GM21576 (cell line): Measurements from ENCODE around the gene TRIP13.
"Not testable (repeated sequence)": the region's sequence is repeated elsewhere in the genome, so short reads cannot be mapped to it uniquely, and the experiment has no call there.

Experiments used
- ATAC-seq: cut with Tn5 transposase; IDR thresholded peaks from one replicate; pipeline ENCODE4 v1.9.1; 2021; ENCODE audit warnings: mild to moderate bottlenecking, moderate library complexity; ENCODE audit not compliant: unreplicated experiment

TRIP13 gene

DNA sequence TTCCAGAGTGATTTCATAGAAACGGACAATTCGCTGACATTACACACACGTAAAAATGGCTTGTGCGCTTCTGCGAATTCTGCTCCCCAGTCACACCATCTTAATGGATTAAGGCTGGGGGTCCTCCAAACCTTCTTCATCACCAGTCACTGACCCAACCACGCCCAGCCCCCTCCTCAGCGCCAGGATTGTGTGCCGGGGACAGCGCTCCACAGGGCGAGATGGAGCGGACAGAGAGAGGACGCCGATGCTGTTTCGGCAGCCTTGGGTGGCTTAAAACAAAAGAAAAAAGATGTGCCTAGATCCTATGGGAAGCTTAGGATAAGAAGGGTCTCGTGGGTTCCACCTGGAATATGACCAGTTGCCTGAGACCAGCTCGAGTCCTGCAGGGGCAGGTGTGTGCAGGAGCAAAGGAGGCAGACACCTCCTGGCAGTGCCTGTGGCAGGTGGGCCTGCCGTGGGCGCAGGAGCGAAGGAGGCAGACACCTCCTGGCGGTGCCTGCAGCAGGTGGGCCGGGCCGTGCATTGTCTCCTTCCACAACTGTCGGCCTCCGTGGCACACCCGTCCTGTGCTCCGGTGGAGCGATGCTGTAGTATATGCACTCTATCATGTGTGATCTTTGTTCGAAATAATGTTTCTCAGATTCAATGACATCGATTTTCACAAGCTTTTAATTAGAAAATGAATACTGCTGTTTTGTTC lies 20.9 kb upstream of the TRIP13 start:
- no peak for ATAC-seq

DNA sequence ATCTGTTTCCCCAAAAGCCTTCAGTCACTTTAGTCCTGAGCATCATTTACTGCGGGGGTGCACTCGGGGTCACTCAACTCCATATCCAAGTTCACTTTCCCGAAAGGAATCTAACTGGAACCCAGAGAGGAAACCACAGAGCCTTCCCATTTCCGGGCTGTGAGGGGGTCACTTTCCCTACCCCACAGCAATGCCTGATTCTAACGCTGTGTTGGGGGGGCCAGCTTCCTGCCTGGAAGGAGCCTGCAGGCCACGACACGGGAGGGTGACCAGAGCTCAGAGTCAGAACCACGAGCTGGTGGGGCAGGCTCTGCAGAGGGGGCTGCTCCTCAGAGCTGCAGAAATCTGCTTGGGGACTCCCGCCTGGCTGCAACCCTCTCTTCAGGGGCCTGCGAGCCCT lies 20.4 kb upstream of the TRIP13 start:
- ATAC-seq: no peak

DNA sequence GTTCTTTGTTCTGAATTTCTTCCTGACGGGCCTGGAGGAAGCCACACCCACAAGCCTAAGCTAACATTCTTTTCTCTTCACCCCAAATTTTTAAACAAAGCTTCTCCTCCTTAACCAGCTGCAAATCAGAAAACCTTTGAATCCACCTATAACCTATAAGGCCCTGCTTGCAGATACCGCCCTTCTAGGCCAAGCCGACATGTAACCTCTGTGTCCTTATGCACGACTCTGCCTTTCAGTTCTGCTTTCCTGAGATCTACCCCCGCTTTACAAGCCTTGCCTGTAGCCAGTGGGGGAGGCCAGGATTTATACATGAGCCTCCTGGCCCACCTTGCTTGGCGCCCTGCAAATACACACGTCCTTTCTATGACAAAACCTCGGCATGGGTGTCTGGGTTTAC lies 19.4 kb upstream of the TRIP13 start:
- ATAC-seq: peak; percentile 72

DNA sequence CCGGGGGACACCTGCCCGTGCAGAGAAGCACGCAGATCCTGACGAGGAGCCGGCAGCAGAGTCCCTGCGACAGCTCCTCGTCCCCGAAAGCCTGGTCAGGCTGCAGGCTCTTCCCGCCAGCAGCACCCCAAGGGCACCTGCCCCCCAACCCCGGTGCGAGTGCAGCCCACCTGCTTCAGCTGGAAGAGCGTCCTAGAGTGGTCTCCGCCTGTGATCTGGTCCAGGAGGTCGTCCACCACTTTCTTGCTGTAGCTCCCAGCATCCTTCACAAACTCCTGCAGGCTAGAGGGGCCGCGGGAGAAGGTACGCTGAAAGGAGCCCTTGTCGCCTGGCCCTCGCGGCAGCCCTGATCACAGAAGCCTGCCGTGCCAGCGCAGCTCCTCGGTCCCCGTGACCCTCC lies 16.8 kb upstream of the TRIP13 start:
- no peak for ATAC-seq

DNA sequence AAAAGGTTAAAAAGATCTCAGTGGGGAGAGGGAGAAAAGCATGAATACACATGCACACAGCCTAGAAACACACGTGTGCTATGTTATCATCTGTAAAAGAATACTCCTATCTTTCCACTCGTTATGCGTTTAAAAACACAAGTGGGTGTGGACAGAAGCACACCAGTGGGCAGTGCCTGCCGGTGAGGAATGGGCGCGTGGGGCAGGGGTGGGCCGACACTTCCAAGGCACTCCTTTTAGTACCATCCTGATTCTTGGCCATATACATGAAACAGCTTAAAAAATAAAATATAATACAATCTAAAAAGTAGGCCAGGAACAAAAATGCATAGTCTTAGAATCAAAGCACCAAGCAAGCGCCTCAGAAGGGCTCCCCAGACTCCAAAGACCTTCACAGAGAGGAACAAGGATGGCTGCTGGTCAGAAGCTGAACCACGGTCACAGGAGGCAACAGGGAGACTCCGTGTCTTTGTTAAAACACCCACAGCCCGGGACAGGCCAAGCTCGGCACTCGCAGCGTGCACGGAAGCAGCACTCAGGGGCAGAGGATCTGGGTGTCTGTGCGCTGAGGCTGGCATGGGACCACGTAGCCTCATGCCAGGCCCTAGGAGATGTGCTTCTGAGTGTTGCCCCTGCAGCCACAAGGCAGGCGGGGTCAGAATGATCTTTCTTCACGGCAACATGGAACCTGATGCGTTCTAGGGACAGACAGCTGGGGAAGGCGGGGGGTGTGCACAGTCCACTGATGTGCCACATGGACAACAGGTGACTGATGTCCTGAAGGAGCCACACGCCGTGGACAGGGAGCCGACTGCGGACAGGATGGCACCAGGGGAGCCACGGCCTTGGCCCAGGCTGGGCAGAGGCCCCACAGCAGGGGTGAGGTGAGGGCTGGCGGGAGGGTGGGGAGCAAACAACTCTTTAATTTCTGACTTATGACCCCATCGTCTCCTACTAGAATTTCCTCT lies 16.0 kb upstream of the TRIP13 start:
- no peak for ATAC-seq

DNA sequence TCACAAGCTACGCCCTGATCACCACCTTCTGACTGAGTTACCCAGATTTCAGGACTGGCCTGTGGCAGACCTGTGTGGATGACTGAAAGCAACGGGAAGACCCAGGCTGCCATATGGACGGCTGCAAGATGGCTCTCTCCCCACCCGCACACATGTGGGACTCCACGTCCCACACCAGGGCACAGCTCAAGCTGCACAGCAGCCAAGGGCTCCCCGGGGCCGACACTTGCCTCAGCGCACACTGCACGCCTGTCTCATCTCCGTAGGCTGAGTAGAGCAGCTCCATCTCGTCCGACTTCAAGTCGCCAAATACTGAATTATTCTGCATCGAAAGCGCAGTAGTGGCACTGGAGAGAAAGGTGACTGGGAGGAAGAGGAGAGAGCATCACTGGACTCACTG lies 14.6 kb upstream of the TRIP13 start:
- ATAC-seq: no peak

DNA sequence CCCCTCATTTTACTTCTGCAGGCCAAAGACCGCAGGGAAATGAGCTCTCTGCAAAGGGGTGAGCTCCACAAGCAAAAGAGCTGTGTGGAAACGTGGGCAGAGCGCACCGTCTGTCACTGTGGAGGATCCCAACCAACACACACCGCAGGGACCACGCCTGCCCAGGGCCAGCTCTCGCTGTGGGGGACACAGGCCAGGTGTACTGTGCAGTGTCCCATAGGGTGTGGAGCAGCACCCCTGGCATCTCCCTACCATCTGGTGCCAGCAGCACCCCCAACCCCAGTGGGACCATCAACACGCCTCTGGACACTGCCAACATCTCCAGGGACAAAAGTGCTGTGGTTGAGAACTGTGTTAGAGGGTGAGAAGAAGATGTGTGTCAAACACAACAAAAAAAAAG lies 14.0 kb upstream of the TRIP13 start:
- ATAC-seq: not testable (repeated sequence)

DNA sequence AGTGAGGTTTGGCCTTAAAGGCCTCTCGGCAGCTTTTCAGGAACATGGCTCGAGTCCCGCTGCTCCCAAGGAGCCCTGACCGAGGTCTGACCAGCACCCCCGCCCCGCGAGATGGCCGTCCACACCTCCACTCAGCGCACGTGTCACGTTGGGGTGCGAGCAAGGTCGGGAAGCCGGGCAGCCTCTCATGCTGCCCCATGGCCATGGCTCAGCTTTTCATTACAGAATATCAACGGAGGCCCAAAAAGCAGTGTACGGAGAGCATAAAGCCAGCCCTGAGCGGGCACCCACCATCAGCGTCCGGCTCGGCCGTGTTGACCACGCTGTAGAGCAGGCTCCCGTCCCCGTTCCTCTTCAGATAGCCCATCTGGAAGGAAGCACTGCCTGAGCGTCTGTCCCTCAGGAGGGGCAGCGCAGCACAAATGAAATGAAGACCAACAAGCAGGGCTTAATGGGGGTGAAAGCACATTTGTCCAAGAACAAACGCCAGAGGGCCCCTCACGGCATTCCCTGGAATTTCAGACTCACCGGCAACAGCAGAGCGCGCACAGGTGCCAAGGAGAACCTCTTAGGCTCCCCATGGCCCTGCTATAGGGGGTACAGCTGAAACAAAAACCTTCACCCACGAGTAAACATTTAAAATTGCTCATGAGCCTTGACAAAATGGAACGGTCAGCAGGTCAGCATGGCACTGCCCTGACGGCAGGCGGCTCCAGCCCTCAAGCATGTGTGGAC lies 11.7 kb upstream of the TRIP13 start:
- ATAC-seq: no peak

DNA sequence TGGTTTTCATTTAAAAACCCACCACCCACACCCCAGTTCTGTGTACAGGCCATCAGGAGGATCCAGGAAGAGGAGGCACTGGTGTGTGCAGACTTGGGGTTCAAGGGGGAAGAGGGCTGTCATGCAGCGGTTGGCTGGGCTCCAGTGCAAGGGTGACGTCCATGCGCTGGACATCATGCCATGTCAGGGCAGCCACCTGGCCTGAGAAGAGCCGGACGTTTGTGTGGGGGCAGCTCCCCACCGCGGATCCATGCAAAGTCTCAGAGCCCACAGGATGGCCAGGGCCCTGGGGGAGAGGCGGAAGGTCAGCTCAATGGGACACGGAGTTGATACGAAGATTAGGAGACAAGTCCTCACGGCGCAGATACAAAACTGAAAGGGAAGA lies 11.1 kb upstream of the TRIP13 start:
- ATAC-seq: no peak

DNA sequence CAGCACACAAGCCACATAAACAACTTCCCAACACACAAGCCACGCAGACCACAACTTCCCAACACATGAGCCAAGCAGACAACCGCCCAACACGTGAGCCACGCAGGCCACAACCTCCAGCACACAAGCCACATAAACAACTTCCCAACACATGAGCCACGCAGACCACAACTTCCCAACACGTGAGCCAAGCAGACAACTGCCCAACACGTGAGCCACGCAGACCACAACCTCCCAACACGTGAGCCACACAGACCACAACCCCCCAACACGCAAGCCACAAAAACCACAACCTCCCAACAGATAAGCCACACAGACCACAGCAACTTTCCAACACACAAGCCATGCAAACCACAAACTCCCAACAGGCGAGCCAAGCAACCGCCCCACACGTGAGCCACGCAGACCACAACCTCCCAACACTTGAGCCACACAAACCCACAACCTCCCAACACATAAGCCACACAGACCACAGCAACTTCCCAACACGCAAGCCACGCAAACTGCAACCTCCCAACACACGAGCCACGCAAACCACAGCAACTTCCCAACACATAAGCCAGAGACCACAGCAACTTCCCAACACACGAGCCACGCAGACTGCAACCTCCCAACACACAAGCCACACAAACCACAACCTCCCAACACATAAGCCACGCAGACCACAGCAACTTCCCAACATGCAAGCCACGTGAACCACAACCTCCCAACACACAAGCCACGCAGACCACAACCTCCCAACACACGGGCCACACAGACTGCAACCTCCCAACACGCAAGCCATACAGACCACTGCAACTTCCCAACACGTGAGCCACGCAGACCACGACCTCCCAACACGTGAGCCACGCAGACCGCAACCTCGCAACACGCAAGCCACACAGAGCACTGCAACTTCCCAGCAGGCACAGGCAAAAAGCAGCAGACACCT lies 10.2 kb upstream of the TRIP13 start:
- ATAC-seq: no peak

DNA sequence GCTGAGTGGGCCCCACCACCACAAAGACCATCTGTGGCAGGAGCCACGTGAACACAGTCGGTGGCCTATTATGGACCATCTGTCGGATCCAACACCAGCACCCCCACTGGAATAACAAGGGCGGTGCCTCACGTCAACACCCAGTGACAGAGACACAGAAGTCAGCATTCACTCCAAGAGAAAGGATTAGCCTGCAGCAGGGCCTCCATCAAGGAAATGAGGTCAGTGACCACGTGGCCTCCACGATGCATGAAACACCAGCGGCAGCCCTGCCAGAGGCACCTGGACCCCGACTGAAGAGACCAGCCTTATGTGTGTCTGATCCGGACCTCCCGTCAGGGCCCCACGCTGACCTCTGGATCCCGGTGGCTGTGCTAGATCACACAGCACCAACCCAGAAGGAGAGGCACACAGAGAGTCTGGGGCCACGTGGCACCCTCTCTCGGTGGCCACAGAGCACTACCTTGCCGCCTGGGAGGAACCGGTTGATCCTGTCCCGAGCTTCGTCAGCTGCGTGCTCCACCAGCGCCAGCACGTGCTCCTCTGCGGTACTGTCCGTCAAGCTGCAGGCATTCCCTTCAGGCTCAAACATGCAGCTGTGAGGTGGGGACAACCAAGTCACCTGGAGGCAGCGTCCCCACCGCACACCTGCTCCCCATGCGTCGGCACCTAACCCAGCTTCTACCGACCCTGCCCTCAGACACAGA lies 9.1 kb upstream of the TRIP13 start:
- no peak for ATAC-seq

DNA sequence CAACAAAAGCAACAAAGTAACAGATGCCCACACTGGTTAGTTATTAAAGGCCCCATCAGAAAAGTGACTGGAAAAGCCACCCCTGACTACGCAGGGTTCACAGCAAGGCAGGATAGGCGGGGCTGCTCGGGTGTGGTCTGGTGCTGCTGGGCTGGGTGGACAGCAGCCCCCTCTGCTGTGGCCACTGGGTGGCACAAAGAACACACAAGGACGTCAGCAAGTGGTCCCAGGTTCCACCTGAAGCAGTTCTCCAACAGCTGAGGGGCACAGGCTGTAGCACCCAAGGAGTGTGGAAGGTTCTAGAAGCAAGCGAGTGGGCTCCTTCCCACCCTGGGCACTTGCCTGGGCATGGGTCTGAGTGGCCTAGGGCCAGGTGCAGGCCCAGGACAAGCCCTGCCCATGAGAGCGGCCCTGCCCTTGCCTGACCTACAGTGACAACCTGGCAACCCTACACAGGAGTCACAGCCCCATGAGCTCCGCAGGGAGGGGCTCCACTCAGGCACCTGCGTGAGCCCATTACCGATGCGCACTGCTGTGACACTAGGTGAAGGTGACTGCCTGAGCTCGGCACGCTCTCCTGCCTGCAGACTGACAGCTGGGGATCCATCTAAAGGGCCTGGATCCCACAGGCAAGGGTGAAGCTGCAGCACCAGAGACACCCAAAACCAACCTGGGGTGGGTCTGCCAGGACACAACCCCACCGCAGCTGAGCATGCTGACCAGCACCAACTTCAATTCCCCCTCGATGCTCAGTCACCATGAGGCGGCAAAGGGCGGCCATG lies 8.1 kb upstream of the TRIP13 start:
- ATAC-seq: no peak

DNA sequence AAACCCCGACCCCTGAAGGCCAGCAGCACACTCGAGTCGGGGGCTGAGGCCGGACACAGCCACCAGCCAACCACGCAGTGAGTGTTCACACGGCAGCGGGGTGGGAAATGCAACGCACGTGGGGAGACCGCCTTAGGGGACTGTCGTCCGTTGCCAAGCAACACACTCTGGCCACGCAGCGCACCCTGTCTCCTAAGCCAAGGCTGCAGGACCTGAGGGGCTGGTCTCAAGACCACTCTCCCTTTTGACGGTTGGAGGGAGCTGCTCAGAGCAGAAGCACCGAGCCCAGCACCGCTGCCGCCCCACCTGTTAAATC lies 7.6 kb upstream of the TRIP13 start:
- ATAC-seq: no peak

DNA sequence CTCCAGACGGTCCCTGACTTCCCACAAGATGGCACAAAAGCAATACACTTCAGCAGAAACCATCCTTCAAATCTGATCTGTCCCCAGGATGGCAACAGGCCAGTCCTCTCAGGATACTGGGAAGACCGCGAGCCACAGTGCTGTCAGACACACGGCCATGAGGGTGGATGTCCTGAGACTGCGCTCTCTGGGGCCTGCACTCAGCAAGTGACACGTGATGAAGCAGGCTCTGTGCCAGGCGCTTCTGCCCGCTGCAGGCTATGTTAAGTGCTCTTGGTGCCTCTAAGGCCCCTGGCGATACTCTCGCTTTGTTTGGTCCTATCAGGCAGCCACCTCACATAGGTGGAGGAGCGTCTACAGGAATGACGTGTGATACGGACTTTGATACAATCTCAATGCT lies 7.2 kb upstream of the TRIP13 start:
- no peak for ATAC-seq

DNA sequence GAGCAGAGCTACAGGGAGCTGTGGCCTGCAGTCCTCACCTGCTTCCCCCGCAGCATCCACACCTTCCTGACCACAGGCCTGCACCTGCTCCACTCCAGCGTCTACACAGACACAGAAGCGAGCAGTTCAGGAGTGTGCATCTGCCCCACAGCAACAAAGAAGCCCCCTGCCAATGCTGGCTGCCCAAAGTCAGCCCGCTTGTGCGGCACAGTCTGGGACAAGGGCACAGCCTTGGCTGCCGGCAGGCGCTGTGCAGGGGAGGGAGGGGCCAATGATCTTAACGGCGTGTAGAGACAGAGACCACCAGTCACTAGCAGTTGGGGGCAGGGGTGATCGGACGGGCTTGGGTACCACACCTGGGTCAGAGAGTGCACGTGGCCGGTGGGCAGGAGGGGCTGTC lies 6.6 kb upstream of the TRIP13 start:
- no peak for ATAC-seq

DNA sequence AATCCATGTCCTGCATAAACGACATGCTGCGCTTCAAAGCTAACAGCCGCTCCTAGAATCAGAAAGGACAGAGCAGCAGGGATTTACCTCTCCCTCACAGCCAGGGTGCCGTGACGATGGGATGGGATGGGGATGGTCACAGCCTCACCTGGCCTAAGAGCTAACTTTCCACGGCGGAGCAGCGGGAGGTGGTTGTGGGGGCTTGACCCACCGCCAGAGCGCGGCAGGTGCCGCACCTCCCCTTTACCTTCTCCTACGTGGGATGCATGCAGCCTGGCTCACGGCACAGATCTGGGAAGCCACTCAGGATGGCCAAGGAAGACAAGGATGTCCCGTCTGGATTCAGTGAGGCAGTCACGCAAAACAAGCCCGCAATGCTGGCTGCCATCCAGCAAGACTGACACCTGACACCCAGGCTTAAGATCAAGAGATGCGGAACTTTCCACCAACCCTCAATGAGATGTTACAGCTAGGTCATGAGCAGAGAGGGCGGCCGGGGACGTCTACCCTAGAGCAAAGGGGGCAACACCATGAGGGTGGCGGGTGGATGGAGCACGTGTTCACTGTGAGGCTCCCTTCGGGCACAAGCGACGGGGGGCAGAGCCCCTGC lies 5.9 kb upstream of the TRIP13 start:
- ATAC-seq: no peak

DNA sequence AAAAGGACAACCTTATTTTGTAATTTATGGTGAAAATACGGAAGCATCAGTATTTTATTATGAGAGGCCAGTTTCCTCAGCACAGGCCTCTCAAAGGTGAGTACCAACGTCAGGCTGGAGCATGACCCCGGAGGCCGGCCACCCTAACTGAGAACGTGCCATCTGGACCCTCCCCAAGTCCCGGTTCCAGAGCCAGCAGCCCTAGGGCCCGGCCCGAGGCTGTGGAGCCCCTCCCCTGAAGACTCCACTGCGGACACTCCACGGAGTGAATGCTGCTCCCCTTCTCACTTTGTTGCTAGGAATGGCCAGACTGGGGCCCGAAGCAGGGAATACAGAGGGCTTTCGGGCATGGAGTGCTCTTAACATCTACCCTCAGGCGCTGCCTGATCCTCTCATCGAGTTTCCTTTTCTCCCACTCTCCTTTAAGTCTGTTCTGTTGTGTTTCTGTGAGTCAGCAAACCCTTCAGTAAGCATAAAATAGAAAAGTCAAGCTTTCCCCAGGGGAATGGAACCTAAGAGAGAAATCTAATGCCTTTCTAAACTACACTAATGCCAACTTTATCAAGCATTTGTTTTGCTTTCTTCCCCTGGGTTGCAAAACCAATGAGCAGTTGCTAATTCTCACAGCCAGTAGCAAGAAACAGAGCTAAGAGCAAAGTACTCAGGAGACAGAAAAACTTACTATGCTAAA lies 4.6 kb upstream of the TRIP13 start:
- ATAC-seq: no peak

DNA sequence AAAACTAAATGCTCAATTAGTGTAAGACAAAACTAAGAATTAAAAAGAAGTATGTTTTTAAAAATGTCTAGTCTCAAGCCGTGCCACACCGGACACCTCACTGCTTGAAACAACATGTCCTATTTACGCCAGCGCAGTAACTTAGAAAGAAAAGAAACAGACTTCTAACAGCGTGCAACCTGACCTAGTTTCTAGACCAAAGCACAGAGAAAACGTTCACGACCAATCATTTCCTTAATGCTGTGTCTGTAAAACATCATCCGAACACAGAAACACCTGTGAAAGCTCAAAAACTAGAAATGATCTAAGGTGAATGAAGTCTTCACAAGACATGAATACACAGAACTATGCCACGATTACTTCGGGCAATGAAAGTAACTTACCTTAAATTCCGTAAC lies 4.0 kb upstream of the TRIP13 start:
- no peak for ATAC-seq
